GM23338 (cell line): ENCODE measurements around the gene MAD1L1. TPM values are rescaled to one million over a fixed set of nuclear protein-coding genes. Genes with fewer than 3 reads are reported as not detected.
A peak's percentile ranks its signal among the peaks of the same experiment; 100 is the strongest.
"Not testable (repeated sequence)": the region's sequence is repeated elsewhere in the genome, so short reads cannot be mapped to it uniquely, and the experiment has no call there.

Source experiments
- ATAC-seq: fragments of 200-7000 bp; cut with Tn5 transposase; 3 replicates; pipeline ENCODE4 v1.9.1; 2020
- DNase-seq: peaks from one replicate; pipeline ENCODE4 v3.0.0-alpha.2; 2015; ENCODE audit warnings: low spot score
- H2AFZ ChIP-seq: fragments of 200-600 bp; sonication (generic); 2 replicates; pipeline ENCODE4 v1.8.0; 2016; ENCODE audit warnings: antibody characterized with exemption, mild to moderate bottlenecking, moderate library complexity
- H3F3A ChIP-seq: fragments of 200-600 bp; sonication (generic); replicated peaks from 2 replicates; pipeline ENCODE4 v1.8.0; 2017; ENCODE audit warnings: antibody characterized with exemption, mixed run types, low read depth
- H3K27ac ChIP-seq: fragments of 200-600 bp; sonication (generic); 2 replicates; pipeline ENCODE4 v1.6.1; 2016; ENCODE audit warnings: low read depth
- H3K27me3 ChIP-seq: fragments of 200-600 bp; sonication (generic); 2 replicates; pipeline ENCODE4 v1.8.0; 2016; ENCODE audit warnings: mild to moderate bottlenecking, mixed run types, moderate library complexity; ENCODE audit not compliant: insufficient read depth
- H3K36me3 ChIP-seq: fragments of 200-600 bp; sonication (generic); 2 replicates; pipeline ENCODE4 v1.8.0; 2016; ENCODE audit warnings: mild to moderate bottlenecking; ENCODE audit not compliant: insufficient read depth
- H3K4me1 ChIP-seq: fragments of 200-600 bp; sonication (generic); 2 replicates; pipeline ENCODE4 v1.8.0; 2016; ENCODE audit warnings: mild to moderate bottlenecking, moderate library complexity; ENCODE audit not compliant: insufficient read depth
- H3K4me2 ChIP-seq: fragments of 200-600 bp; sonication (generic); 2 replicates; pipeline ENCODE4 v1.7.1; 2017; ENCODE audit warnings: mixed run types
- H3K4me3 ChIP-seq: fragments of 200-600 bp; sonication (generic); 2 replicates; pipeline ENCODE4 v1.6.1; 2016; ENCODE audit warnings: mixed run types
- H3K79me2 ChIP-seq: fragments of 200-600 bp; sonication (generic); replicated peaks from 2 replicates; pipeline ENCODE4 v1.8.0; 2017; ENCODE audit warnings: mild to moderate bottlenecking; ENCODE audit not compliant: insufficient read depth
- H3K9me2 ChIP-seq: fragments of 200-600 bp; sonication (generic); 2 replicates; pipeline ENCODE4 v1.8.0; 2017; ENCODE audit not compliant: insufficient read depth
- H4K20me1 ChIP-seq: fragments of 200-600 bp; sonication (generic); replicated peaks from 2 replicates; pipeline ENCODE4 v1.8.0; 2017; ENCODE audit warnings: mild to moderate bottlenecking; ENCODE audit not compliant: insufficient read depth
- H3K27ac Mint-ChIP-seq: 2 replicates; pipeline ENCODE4 v1.8.0; 2020; ENCODE audit warnings: inconsistent platforms, mild to moderate bottlenecking, moderate library complexity, mixed read lengths
- H3K27me3 Mint-ChIP-seq: 3 replicates; pipeline ENCODE4 v1.8.0; 2022; ENCODE audit warnings: low read depth, mild to moderate bottlenecking, moderate library complexity, mixed read lengths, inconsistent platforms; ENCODE audit not compliant: insufficient read depth, poor library complexity
- H3K36me3 Mint-ChIP-seq: 3 replicates; pipeline ENCODE4 v1.8.0; 2021; ENCODE audit warnings: low read depth, mild to moderate bottlenecking, inconsistent platforms, moderate library complexity, mixed read lengths
- H3K4me1 Mint-ChIP-seq: 3 replicates; pipeline ENCODE4 v1.8.0; 2020; ENCODE audit warnings: mild to moderate bottlenecking, inconsistent platforms, mixed read lengths
- H3K4me3 Mint-ChIP-seq: 3 replicates; pipeline ENCODE4 v1.8.0; 2021; ENCODE audit warnings: moderate library complexity, mild to moderate bottlenecking, inconsistent platforms, mixed read lengths
- H3K9me3 Mint-ChIP-seq: 3 replicates; pipeline ENCODE4 v1.8.0; 2020; ENCODE audit warnings: moderate library complexity, mild to moderate bottlenecking, inconsistent platforms, mixed read lengths
- EZH2 ChIP-seq: fragments of 200-600 bp; sonication (generic); IDR thresholded peaks from one replicate; pipeline ENCODE4 v1.8.0; 2017; ENCODE audit warnings: antibody characterized with exemption, mild to moderate bottlenecking, low read depth; ENCODE audit not compliant: unreplicated experiment
- STAT1 ChIP-seq: IDR thresholded peaks from one replicate; pipeline ENCODE4 v1.6.1; 2016; ENCODE audit warnings: antibody characterized with exemption; ENCODE audit not compliant: unreplicated experiment
- ZNF331 ChIP-seq: fragments of 250-450 bp; sonication (Bioruptor Pico); IDR thresholded peaks from 2 replicates; pipeline ENCODE4 v1.5.0; 2020; ENCODE audit warnings: low read depth, mild to moderate bottlenecking, moderate library complexity
- polyA plus RNA-seq: library from polyadenylated mRNA; unstranded; fragments of >200 nt; fragmentation: Nextera tagmentation; extraction: Ambion mirVana; gene quantifications from 2 replicates; pipeline ENCODE4 v1.2.1, GENCODE V29; 2016
- total RNA-seq: library from RNA; depleted of rRNA; stranded (reverse); fragments of >200 nt; shearing (Covaris generic); gene quantifications from 2 replicates; pipeline ENCODE4 v1.2.3, GENCODE V29; 2014
- TF ChIP-seq, protein P1 (sequence below), 2 experiments: fragments of 200-600 bp in 1 of 2; sonication (generic) in 1 of 2; conservative IDR thresholded peaks; 2 replicates each; pipeline versions ENCODE4 v1.5.1 to v1.6.1; 2016 to 2017; ENCODE audit warnings: antibody characterized with exemption in 2 of 2, low read depth in 2 of 2, mild to moderate bottlenecking in 2 of 2, moderate library complexity in 1 of 2
- TF ChIP-seq, protein P2 (sequence below): fragments of 250-450 bp; sonication (Bioruptor Pico); IDR thresholded peaks from 2 replicates; pipeline ENCODE4 v1.5.0; 2020; ENCODE audit warnings: mild to moderate bottlenecking, moderate library complexity

The MAD1L1 gene
- total and polyA plus RNA-seq, 2 experiments from 2014 or later = 40.3 to 59.3 TPM

DNA sequence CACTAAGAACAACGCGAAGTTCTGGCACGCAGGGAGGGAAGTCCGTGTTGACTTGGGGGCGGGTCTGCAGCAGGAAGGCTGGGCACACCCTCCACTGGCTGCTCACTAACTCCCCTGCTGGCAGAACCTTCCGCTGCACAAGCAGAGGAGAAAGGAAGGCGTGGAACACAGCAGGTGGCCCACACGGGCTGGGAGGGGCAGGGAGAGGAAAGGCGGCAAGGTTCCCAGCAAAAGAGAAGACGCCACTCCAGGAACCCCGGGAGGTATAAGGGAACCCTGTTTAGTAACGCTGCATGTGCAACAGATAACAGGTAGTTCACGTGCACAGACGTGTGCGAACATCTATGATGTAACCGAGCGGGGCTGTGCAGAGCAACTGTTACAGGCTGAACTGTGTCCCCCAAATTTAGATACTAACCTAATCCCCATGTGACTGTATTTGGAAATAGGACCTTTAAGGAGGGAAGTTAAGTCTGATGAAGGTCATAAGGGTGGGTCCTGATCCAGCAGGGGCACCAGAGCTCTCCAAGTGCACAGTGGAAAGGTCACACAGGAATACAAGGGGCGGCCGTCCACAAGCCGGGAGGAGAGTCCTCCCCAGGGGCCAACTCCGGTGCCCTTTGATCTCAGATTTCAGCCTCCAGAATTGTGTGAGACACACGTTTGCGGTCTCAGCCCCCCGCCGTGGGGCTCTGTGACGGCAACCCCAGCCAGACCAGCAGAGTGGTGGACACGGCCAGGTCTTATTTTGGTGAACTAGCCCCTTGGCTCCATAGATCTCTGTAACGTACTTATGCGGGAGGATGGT, 357.1 kb downstream of the MAD1L1 start:
- H3K4me1 ChIP-seq, H3K27ac Mint-ChIP-seq, H3K4me3 ChIP-seq, H3F3A ChIP-seq, H3K79me2 ChIP-seq, H3K27me3 Mint-ChIP-seq, H4K20me1 ChIP-seq, H3K4me1 Mint-ChIP-seq, H3K36me3 ChIP-seq, H3K4me2 ChIP-seq, H3K4me3 Mint-ChIP-seq, H3K9me2 ChIP-seq, H3K27me3 ChIP-seq, H3K27ac ChIP-seq, H2AFZ ChIP-seq: not testable (repeated sequence)
- ATAC-seq (peak; percentile 95), DNase-seq (peak; percentile 73)
- H3K36me3 Mint-ChIP-seq = peaks cover 13% of the 10 kb centered on the region
- TF ChIP-seq, protein P1, sequence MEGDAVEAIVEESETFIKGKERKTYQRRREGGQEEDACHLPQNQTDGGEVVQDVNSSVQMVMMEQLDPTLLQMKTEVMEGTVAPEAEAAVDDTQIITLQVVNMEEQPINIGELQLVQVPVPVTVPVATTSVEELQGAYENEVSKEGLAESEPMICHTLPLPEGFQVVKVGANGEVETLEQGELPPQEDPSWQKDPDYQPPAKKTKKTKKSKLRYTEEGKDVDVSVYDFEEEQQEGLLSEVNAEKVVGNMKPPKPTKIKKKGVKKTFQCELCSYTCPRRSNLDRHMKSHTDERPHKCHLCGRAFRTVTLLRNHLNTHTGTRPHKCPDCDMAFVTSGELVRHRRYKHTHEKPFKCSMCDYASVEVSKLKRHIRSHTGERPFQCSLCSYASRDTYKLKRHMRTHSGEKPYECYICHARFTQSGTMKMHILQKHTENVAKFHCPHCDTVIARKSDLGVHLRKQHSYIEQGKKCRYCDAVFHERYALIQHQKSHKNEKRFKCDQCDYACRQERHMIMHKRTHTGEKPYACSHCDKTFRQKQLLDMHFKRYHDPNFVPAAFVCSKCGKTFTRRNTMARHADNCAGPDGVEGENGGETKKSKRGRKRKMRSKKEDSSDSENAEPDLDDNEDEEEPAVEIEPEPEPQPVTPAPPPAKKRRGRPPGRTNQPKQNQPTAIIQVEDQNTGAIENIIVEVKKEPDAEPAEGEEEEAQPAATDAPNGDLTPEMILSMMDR (conservative IDR thresholded peaks at IDR 0.05; ENCODE audit: low read depth in 2 of 2) = peak; percentile 24 to 46; a peak in 3 of 4 replicates
- H3K9me3 Mint-ChIP-seq = peaks cover 24% of the 10 kb centered on the region

DNA sequence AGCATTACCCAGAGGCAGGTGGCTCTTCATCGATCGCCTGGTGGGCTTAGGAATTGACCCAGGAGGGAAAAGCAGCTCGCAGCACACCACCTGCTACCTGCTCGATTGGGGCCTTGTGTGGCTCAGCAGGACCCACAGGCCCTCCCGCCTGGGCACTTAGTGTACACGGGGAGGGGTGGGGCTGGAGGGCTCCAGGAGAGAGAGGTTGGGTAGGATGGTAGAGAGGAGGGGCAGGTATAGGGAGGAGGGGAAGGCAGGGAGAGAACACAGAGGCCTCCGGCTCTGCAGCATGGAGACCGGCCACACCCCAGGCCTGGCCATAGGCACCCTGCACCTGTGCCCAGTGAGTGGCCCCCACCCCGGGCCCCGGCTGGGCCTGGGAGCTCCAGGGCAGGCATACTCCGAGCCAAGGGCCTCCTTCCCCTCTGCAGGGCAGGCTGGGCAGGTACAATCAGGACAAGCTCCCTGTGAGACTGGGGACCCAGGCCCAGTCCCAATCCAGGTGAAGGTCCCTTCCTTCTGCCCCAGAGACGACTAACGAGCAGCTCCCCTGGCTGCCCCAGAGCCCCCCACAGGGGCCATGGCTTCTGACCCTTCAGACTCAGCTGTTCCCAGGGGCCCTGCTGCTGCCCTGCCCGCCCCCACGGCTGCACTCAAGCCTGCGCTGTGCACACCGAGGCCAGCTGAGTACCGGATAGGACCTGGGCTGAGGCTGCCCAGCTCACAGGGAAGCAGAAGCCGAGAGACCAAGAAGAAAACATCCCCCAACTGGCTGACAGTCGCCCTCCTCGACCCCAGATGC, 358.0 kb downstream of the MAD1L1 start:
- H3K4me3 ChIP-seq, H3K4me3 Mint-ChIP-seq, DNase-seq, H3K4me1 Mint-ChIP-seq, H3K36me3 ChIP-seq, H3K9me2 ChIP-seq, H3K27ac ChIP-seq, H3F3A ChIP-seq, H3K27me3 Mint-ChIP-seq, H3K27ac Mint-ChIP-seq, H4K20me1 ChIP-seq, H2AFZ ChIP-seq, H3K79me2 ChIP-seq, H3K27me3 ChIP-seq, H3K4me1 ChIP-seq, H3K4me2 ChIP-seq: not testable (repeated sequence)
- H3K36me3 Mint-ChIP-seq = peaks cover 18% of the 10 kb centered on the region
- H3K9me3 Mint-ChIP-seq = peaks cover 30% of the 10 kb centered on the region
- ATAC-seq = peak; percentile 55

DNA sequence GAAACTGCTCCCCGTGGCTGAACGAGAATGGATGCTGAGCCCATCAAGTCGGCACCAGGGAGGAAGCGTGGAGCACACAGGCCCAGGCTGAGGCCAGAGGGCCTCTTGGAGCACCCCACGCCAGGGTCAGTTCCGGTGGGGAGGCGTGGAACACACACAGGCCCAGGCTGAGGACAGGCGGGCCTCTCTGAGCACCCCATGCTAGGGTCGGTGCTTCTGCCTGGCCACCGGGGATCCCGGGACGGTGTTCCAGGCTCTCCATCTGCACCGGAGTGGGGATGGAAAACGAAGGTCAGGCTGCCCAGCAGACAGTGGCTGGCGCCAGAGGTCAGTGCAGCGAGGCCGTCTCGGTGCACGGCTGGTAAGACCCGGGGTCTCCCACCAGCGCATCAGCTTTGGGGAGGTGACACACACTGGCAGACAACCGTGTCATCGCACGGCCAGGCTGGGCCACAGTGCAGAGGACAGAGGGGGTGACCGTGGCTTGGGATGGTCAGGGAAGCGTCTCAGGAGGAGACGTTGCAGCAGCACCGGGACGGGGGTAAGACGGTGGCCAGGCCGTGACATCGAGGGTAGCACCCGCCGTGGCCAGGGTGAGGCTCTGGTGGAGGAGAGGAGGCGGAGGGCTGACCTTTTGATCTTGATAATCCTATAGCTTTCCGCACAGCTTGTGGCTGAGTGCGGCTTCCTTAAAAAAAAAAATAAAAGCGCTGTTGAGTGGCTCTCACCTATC, 358.7 kb downstream of the MAD1L1 start:
- Mint-ChIP-seq H3K27me3 (peaks cover 5% of the 10 kb centered on the region), H3K9me3 (peaks cover 28% of the 10 kb centered on the region)
- no peak for ATAC-seq
- TF ChIP-seq ZNF331 (no peak), EZH2 (no peak), STAT1 (no peak)
- TF ChIP-seq, protein P2, sequence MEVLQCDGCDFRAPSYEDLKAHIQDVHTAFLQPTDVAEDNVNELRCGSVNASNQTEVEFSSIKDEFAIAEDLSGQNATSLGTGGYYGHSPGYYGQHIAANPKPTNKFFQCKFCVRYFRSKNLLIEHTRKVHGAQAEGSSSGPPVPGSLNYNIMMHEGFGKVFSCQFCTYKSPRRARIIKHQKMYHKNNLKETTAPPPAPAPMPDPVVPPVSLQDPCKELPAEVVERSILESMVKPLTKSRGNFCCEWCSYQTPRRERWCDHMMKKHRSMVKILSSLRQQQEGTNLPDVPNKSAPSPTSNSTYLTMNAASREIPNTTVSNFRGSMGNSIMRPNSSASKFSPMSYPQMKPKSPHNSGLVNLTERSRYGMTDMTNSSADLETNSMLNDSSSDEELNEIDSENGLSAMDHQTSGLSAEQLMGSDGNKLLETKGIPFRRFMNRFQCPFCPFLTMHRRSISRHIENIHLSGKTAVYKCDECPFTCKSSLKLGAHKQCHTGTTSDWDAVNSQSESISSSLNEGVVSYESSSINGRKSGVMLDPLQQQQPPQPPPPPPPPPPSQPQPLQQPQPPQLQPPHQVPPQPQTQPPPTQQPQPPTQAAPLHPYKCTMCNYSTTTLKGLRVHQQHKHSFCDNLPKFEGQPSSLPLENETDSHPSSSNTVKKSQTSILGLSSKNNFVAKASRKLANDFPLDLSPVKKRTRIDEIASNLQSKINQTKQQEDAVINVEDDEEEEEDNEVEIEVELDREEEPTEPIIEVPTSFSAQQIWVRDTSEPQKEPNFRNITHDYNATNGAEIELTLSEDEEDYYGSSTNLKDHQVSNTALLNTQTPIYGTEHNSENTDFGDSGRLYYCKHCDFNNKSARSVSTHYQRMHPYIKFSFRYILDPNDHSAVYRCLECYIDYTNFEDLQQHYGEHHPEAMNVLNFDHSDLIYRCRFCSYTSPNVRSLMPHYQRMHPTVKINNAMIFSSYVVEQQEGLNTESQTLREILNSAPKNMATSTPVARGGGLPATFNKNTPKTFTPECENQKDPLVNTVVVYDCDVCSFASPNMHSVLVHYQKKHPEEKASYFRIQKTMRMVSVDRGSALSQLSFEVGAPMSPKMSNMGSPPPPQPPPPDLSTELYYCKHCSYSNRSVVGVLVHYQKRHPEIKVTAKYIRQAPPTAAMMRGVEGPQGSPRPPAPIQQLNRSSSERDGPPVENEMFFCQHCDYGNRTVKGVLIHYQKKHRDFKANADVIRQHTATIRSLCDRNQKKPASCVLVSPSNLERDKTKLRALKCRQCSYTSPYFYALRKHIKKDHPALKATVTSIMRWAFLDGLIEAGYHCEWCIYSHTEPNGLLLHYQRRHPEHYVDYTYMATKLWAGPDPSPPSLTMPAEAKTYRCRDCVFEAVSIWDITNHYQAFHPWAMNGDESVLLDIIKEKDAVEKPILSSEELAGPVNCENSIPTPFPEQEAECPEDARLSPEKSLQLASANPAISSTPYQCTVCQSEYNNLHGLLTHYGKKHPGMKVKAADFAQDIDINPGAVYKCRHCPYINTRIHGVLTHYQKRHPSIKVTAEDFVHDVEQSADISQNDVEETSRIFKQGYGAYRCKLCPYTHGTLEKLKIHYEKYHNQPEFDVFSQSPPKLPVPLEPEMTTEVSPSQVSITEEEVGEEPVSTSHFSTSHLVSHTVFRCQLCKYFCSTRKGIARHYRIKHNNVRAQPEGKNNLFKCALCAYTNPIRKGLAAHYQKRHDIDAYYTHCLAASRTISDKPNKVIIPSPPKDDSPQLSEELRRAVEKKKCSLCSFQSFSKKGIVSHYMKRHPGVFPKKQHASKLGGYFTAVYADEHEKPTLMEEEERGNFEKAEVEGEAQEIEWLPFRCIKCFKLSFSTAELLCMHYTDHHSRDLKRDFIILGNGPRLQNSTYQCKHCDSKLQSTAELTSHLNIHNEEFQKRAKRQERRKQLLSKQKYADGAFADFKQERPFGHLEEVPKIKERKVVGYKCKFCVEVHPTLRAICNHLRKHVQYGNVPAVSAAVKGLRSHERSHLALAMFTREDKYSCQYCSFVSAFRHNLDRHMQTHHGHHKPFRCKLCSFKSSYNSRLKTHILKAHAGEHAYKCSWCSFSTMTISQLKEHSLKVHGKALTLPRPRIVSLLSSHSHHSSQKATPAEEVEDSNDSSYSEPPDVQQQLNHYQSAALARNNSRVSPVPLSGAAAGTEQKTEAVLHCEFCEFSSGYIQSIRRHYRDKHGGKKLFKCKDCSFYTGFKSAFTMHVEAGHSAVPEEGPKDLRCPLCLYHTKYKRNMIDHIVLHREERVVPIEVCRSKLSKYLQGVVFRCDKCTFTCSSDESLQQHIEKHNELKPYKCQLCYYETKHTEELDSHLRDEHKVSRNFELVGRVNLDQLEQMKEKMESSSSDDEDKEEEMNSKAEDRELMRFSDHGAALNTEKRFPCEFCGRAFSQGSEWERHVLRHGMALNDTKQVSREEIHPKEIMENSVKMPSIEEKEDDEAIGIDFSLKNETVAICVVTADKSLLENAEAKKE (CRISPR knock-in tag) = no peak

More for the DNA sequence above, 358.7 kb downstream of the MAD1L1 start:
- no peaks in the 10 kb centered on the region for H4K20me1 ChIP-seq
- Mint-ChIP-seq H3K27ac (no peak overlapping the region), H3K36me3 (peaks cover 18% of the 10 kb centered on the region), H3K4me3 (no peak overlapping the region), H3K4me1 (peaks cover 7% of the 10 kb centered on the region; the same call in 2 of the 3 replicates)
- H3K9me2 ChIP-seq = no peaks in the 10 kb centered on the region
- no peak for DNase-seq
- no peaks in the 10 kb centered on the region for H3K79me2 ChIP-seq
- no peaks in the 10 kb centered on the region; the same call in 1 of the 2 replicates for H3K36me3 ChIP-seq
- H3K4me2 ChIP-seq = no peak overlapping the region
- no peak overlapping the region for H3K4me3 ChIP-seq
- no peaks in the 10 kb centered on the region for H3K4me1 ChIP-seq
- H3K27ac ChIP-seq = no peak overlapping the region
- no peaks in the 10 kb centered on the region for H3F3A ChIP-seq
- H3K27me3 ChIP-seq = no peaks in the 10 kb centered on the region
- H2AFZ ChIP-seq = no peak overlapping the region
